Suprapubic skin (tissue), 4 donors: Measurements from ENCODE around the gene FRK. TPM values are rescaled to one million over a fixed set of nuclear protein-coding genes. Genes with fewer than 3 reads are reported as not detected.

ENCODE experiments used
- DNase-seq, 2 donors: peaks; one replicate each; pipeline ENCODE4 v3.0.0-alpha.2; 2019; ENCODE audit warnings: low spot score in 2 of 2
- H3K27ac ChIP-seq: fragments of 200-600 bp; sonication (generic); one replicate; pipeline ENCODE4 v1.5.1; 2019
- H3K27me3 ChIP-seq: fragments of 200-600 bp; sonication (generic); one replicate; pipeline ENCODE4 v1.5.1; 2019
- H3K36me3 ChIP-seq: fragments of 200-600 bp; sonication (generic); one replicate; pipeline ENCODE4 v1.5.1; 2019
- H3K4me1 ChIP-seq: fragments of 200-600 bp; sonication (generic); one replicate; pipeline ENCODE4 v1.5.1; 2019
- H3K4me3 ChIP-seq: fragments of 200-600 bp; sonication (generic); one replicate; pipeline ENCODE4 v1.5.1; 2019; ENCODE audit warnings: mild to moderate bottlenecking
- H3K9me3 ChIP-seq: fragments of 200-600 bp; sonication (generic); one replicate; pipeline ENCODE4 v1.5.1; 2019
- CTCF ChIP-seq, 2 donors: fragments of 200-600 bp in 1 of 2; fragments of 450-650 bp in 1 of 2; sonication (generic) in 1 of 2; IDR thresholded peaks; one replicate each; pipeline ENCODE4 v1.5.1; 2016 to 2019; ENCODE audit warnings: antibody characterized with exemption in 2 of 2, mild to moderate bottlenecking in 1 of 2, moderate library complexity in 1 of 2
- EP300 ChIP-seq: sonication (generic); formaldehyde crosslinking; IDR thresholded peaks from one replicate; pipeline ENCODE4 v1.6.1; 2017; ENCODE audit warnings: antibody characterized with exemption
- POLR2A ChIP-seq, 2 donors: fragments of 450-650 bp; IDR thresholded peaks; one replicate each; pipeline ENCODE4 v1.6.1; 2017; ENCODE audit warnings: antibody characterized with exemption in 2 of 2, mild to moderate bottlenecking in 2 of 2, moderate library complexity in 2 of 2
- POLR2AphosphoS5 ChIP-seq, 3 donors: sonication (generic); formaldehyde crosslinking; IDR thresholded peaks; one replicate each; pipeline ENCODE4 v1.6.1; 2017; ENCODE audit warnings: antibody characterized with exemption in 3 of 3
- WGBS: methylation state at CpG from one replicate; pipeline ENCODE4 v1.1.5; 2018; 5-methylcytosine and 5-hydroxymethylcytosine counted together
- total RNA-seq, 4 donors: library from RNA; depleted of rRNA; stranded (reverse); fragments of >200 nt; gene quantifications; one replicate each; pipeline ENCODE4 v1.1.0, GENCODE V29; 2016

The FRK gene
- total RNA-seq, 4 donors from 2014 or later: 1.6 to 3.6 (median 3.0) TPM

GRCh38 chr6:116064666-116065065, 4.0 kb upstream of the FRK start:
- Histone ChIP-seq H3K9me3 (no peaks in the 10 kb centered on the region), H3K27me3 (no peaks in the 10 kb centered on the region), H3K36me3 (no peaks in the 10 kb centered on the region), H3K27ac (no peak overlapping the region), H3K4me1 (peaks cover 11% of the 10 kb centered on the region), H3K4me3 (no peak overlapping the region)
- no peak for TF ChIP-seq POLR2AphosphoS5 (IDR thresholded peaks at IDR 0.05)
- no peak for TF ChIP-seq POLR2A (IDR thresholded peaks at IDR 0.05)
- TF ChIP-seq EP300: no peak
- TF ChIP-seq CTCF (IDR thresholded peaks at IDR 0.05): no peak
- DNase-seq: no peak

- no peaks in the 10 kb centered on the region for H3K9me3 ChIP-seq
- H3K27ac ChIP-seq: no peak overlapping the region
- TF ChIP-seq POLR2AphosphoS5 (IDR thresholded peaks at IDR 0.05): no peak
- no peak for TF ChIP-seq POLR2A (IDR thresholded peaks at IDR 0.05)
- TF ChIP-seq EP300: no peak
- no peak for TF ChIP-seq CTCF (IDR thresholded peaks at IDR 0.05)
- no peaks in the 10 kb centered on the region for H3K36me3 ChIP-seq
- H3K27me3 ChIP-seq: no peaks in the 10 kb centered on the region
- no peak for DNase-seq
- peaks cover 21% of the 10 kb centered on the region for H3K4me1 ChIP-seq
- 92% methylated on average over 4 of the region's 4 CpGs for WGBS
- no peak overlapping the region for H3K4me3 ChIP-seq
These were observed 1.8 kb upstream of the FRK start for GRCh38 chr6:116062496-116062895.

GRCh38 chr6:116059713-116060571, 749 bp downstream of the FRK start:
- Histone ChIP-seq H3K9me3 (no peaks in the 10 kb centered on the region), H3K36me3 (no peaks in the 10 kb centered on the region), H3K4me3 (peak overlapping the region; percentile 43), H3K27me3 (no peaks in the 10 kb centered on the region), H3K4me1 (peaks cover 22% of the 10 kb centered on the region), H3K27ac (peak overlapping the region; percentile 74)
- DNase-seq: no peak
- TF ChIP-seq CTCF (IDR thresholded peaks at IDR 0.05) (no peak), POLR2AphosphoS5 (IDR thresholded peaks at IDR 0.05) (no peak), EP300 (no peak), POLR2A (IDR thresholded peaks at IDR 0.05) (no peak)
- 27% methylated on average over 13 of the region's 13 CpGs for WGBS

GRCh38 chr6:116057766-116058165, 2.9 kb downstream of the FRK start:
- Histone ChIP-seq H3K4me3 (no peak overlapping the region), H3K9me3 (no peaks in the 10 kb centered on the region), H3K27me3 (no peaks in the 10 kb centered on the region), H3K4me1 (peaks cover 22% of the 10 kb centered on the region), H3K27ac (no peak overlapping the region), H3K36me3 (no peaks in the 10 kb centered on the region)
- no peak for DNase-seq
- TF ChIP-seq EP300: no peak
- 62% methylated on average over 2 of the region's 2 CpGs for WGBS

GRCh38 chr6:116055513-116055912, 5.2 kb downstream of the FRK start:
- Histone ChIP-seq H3K4me1 (peaks cover 14% of the 10 kb centered on the region), H3K27ac (no peak overlapping the region), H3K9me3 (no peaks in the 10 kb centered on the region), H3K27me3 (no peaks in the 10 kb centered on the region), H3K4me3 (no peak overlapping the region), H3K36me3 (no peaks in the 10 kb centered on the region)
- WGBS: 85% methylated on average over 1 of the region's 1 CpG
- DNase-seq: no peak
- TF ChIP-seq POLR2AphosphoS5 (IDR thresholded peaks at IDR 0.05): no peak

- Histone ChIP-seq H3K27me3 (no peaks in the 10 kb centered on the region), H3K27ac (no peak overlapping the region), H3K4me3 (no peak overlapping the region), H3K4me1 (no peaks in the 10 kb centered on the region), H3K9me3 (no peaks in the 10 kb centered on the region), H3K36me3 (no peaks in the 10 kb centered on the region)
- 97% methylated on average over 3 of the region's 3 CpGs for WGBS
- TF ChIP-seq CTCF (IDR thresholded peaks at IDR 0.05) (no peak), EP300 (no peak), POLR2A (IDR thresholded peaks at IDR 0.05) (no peak), POLR2AphosphoS5 (IDR thresholded peaks at IDR 0.05) (no peak)
- no peak for DNase-seq
These were observed 9.4 kb downstream of the FRK start for GRCh38 chr6:116051244-116051643.
